Right ventricle myocardium superior (tissue), 1 donor: Measurements from ENCODE around the gene CDK10. TPM values are rescaled to one million over a fixed set of nuclear protein-coding genes. Genes with fewer than 3 reads are reported as not detected.
"Not testable (repeated sequence)": the region's sequence is repeated elsewhere in the genome, so short reads cannot be mapped to it uniquely, and the experiment has no call there.

Source experiments
- ATAC-seq: fragments of 200-7000 bp; cut with Tn5 transposase; one replicate; pipeline ENCODE4 v1.9.1; 2020; ENCODE audit warnings: mild to moderate bottlenecking; ENCODE audit not compliant: poor library complexity
- DNase-seq: peaks from one replicate; pipeline ENCODE4 v3.0.0-alpha.2; 2020
- intact Hi-C: fragments of 100-400 bp; cut with DNase I; formaldehyde crosslinking; loops from one replicate; pipeline ENCODE4 v1.11.2; 2022
- total RNA-seq: library from RNA; stranded (reverse); fragmentation: NEBNext Ultra II Directional; extraction: Animal tissue kit (Norgen Biotek cat#: 25700); gene quantifications from one replicate; pipeline ENCODE4 v1.2.1, GENCODE V29; 2021
- donor health status: DM: no; HTN: yes; CAD: no; lungs with severe emphysema.

Gene CDK10
- total RNA-seq, 1 donor from 2014 or later = 20.7 TPM

- ATAC-seq (no peak), DNase-seq (no peak)
- intact Hi-C loops = no loop called here
These were observed 6.8 kb downstream of the CDK10 start for GRCh38 chr16:89693289-89693731.

GRCh38 chr16:89693931-89694783, 7.7 kb downstream of the CDK10 start:
- DNase-seq = no peak
- intact Hi-C loops = no loop called here

GRCh38 chr16:89694784-89695085, 8.2 kb downstream of the CDK10 start:
- ATAC-seq, intact Hi-C loops, DNase-seq: not testable (repeated sequence)

More at GRCh38 chr16:89693931-89694783, 7.7 kb downstream of the CDK10 start:
- no peak for ATAC-seq

- ATAC-seq (no peak), DNase-seq (no peak)
- intact Hi-C loops = no loop called here
These were observed 8.8 kb downstream of the CDK10 start for GRCh38 chr16:89695086-89695874.

GRCh38 chr16:89695875-89696669, 9.6 kb downstream of the CDK10 start:
- intact Hi-C loops = no loop called here
- DNase-seq (peak; percentile 34), ATAC-seq (no peak)

GRCh38 chr16:89696670-89697128, 10.2 kb downstream of the CDK10 start:
- intact Hi-C loops = no loop called here
- peak; percentile 44 for DNase-seq
- no peak for ATAC-seq

GRCh38 chr16:89697161-89697615, 10.7 kb downstream of the CDK10 start:
- DNase-seq = peak; percentile 46
- intact Hi-C loops = no loop called here
- no peak for ATAC-seq

GRCh38 chr16:89697616-89698331, 11.3 kb downstream of the CDK10 start:
- ATAC-seq = no peak
- intact Hi-C loops = no loop called here
- DNase-seq = peak; percentile 41

GRCh38 chr16:89698717-89699116, 12.2 kb downstream of the CDK10 start:
- DNase-seq, intact Hi-C loops, ATAC-seq: not testable (repeated sequence)

GRCh38 chr16:89699629-89700099, 13.2 kb downstream of the CDK10 start:
- peak; percentile 44 for DNase-seq
- ATAC-seq = not testable (repeated sequence)
- intact Hi-C loops = loop anchor here (10.0 kb wide), 1 partner anchor 165 kb away; no protein-coding TSS in a partner anchor

GRCh38 chr16:89700100-89700648, 13.7 kb downstream of the CDK10 start:
- DNase-seq = peak; percentile 99
- ATAC-seq = peak; percentile 79
- intact Hi-C loops = loop anchor here (10.0 kb wide), 1 partner anchor 165 kb away; no protein-coding TSS in a partner anchor

GRCh38 chr16:89700649-89701424, 14.3 kb downstream of the CDK10 start:
- DNase-seq (no peak), ATAC-seq (peak; percentile 8)
- intact Hi-C loops = loop anchor here (10.0 kb wide), 1 partner anchor 164 kb away; no protein-coding TSS in a partner anchor

- intact Hi-C loops = loop anchor here (10.0 kb wide), 1 partner anchor 163 kb away; no protein-coding TSS in a partner anchor
- ATAC-seq = peak; percentile 85
- peak; percentile 93 for DNase-seq
These were observed 15.2 kb downstream of the CDK10 start, which contains the start of gene SPATA2L for GRCh38 chr16:89701425-89702406. TSS of gene SPATA2L (minus strand) at chr16:89701705. CDS start at chr16:89701232, 473 bp downstream.

- no peak for ATAC-seq
- intact Hi-C loops = loop anchor here (10.0 kb wide), 1 partner anchor 161 kb away; no protein-coding TSS in a partner anchor
- DNase-seq = no peak
These were observed 17.8 kb downstream of the CDK10 start for GRCh38 chr16:89704281-89704680.

GRCh38 chr16:89705006-89705405, 18.5 kb downstream of the CDK10 start:
- no peak for ATAC-seq
- DNase-seq = no peak
- intact Hi-C loops = loop anchor here (5.0 to 10.0 kb wide), 2 partner anchors 87 to 160 kb away; no protein-coding TSS in a partner anchor
